Measurements from ENCODE around the gene RDH5.

DNA sequence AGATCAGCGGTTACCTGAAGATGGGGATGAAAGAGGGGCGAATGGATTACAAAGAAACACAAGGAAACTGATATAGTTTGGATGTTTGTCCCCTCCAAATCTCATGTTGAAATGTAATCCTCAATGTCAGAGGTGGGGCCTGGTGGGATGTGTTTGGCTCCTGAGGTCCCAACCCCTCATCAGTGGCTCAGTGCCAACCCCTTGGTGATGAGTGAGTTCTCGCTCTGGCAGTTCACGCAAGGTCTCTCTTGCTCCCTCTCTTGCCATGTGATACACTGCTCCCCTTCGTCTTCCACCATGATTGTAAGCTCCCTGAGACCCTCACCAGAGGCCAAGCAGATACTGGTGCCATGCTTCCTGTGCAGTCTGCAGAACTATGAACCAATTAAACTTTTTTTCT, 40.5 kb upstream of the RDH5 start:
- TF ChIP-seq, protein P1, sequence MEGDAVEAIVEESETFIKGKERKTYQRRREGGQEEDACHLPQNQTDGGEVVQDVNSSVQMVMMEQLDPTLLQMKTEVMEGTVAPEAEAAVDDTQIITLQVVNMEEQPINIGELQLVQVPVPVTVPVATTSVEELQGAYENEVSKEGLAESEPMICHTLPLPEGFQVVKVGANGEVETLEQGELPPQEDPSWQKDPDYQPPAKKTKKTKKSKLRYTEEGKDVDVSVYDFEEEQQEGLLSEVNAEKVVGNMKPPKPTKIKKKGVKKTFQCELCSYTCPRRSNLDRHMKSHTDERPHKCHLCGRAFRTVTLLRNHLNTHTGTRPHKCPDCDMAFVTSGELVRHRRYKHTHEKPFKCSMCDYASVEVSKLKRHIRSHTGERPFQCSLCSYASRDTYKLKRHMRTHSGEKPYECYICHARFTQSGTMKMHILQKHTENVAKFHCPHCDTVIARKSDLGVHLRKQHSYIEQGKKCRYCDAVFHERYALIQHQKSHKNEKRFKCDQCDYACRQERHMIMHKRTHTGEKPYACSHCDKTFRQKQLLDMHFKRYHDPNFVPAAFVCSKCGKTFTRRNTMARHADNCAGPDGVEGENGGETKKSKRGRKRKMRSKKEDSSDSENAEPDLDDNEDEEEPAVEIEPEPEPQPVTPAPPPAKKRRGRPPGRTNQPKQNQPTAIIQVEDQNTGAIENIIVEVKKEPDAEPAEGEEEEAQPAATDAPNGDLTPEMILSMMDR (IDR thresholded peaks at IDR 0.05 in 8 of 11, conservative IDR thresholded peaks at IDR 0.05 in 3 of 11), result no peak
- TF ChIP-seq POLR2A (IDR thresholded peaks at IDR 0.05) (no peak), POLR2AphosphoS5 (IDR thresholded peaks at IDR 0.05) (no peak)
